ENCODE results near the gene OPCML.

OPCML gene

GRCh38 chr11:132822276-132822675, 710.0 kb downstream of the OPCML start:
- no peak for DNase-seq

- DNase-seq: no peak
Observed at GRCh38 chr11:132821499-132821898, 710.8 kb downstream of the OPCML start.

- no peak for DNase-seq
Observed at GRCh38 chr11:132821014-132821413, 711.3 kb downstream of the OPCML start.

- no peak for DNase-seq
Observed at GRCh38 chr11:132818951-132819350, 713.4 kb downstream of the OPCML start.

GRCh38 chr11:132817387-132817786, 714.9 kb downstream of the OPCML start:
- no peak for DNase-seq

GRCh38 chr11:132814410-132814809, 717.9 kb downstream of the OPCML start:
- no peak for DNase-seq

- DNase-seq: no peak
Observed at GRCh38 chr11:132811649-132812048, 720.7 kb downstream of the OPCML start.

- no peak for DNase-seq
Observed at GRCh38 chr11:132809070-132809469, 723.2 kb downstream of the OPCML start.

- no peak for DNase-seq
Observed at GRCh38 chr11:132804258-132804657, 728.0 kb downstream of the OPCML start.

- DNase-seq: no peak
Observed at GRCh38 chr11:132803436-132803835, 728.9 kb downstream of the OPCML start.

GRCh38 chr11:132802947-132803346, 729.4 kb downstream of the OPCML start:
- no peak for DNase-seq

- no peak for DNase-seq
Observed at GRCh38 chr11:132793831-132794230, 738.5 kb downstream of the OPCML start.

GRCh38 chr11:132792341-132793140, 739.8 kb downstream of the OPCML start:
- no peak for DNase-seq

- no peak for DNase-seq
Observed at GRCh38 chr11:132790971-132791370, 741.3 kb downstream of the OPCML start.

- DNase-seq: no peak
Observed at GRCh38 chr11:132790466-132790865, 741.8 kb downstream of the OPCML start.

GRCh38 chr11:132788816-132789325, 743.4 kb downstream of the OPCML start:
- DNase-seq: no peak

- no peak for DNase-seq
Observed at GRCh38 chr11:132785878-132786277, 746.4 kb downstream of the OPCML start.

GRCh38 chr11:132784441-132784840, 747.9 kb downstream of the OPCML start:
- no peak for DNase-seq

GRCh38 chr11:132782102-132782501, 750.2 kb downstream of the OPCML start:
- DNase-seq: no peak

- DNase-seq: no peak
Observed at GRCh38 chr11:132780046-132780445, 752.3 kb downstream of the OPCML start.

GRCh38 chr11:132779497-132779896, 752.8 kb downstream of the OPCML start:
- no peak for DNase-seq

- no peak for DNase-seq
Observed at GRCh38 chr11:132777067-132777975, 755.0 kb downstream of the OPCML start.

- no peak for DNase-seq
Observed at GRCh38 chr11:132773751-132774150, 758.5 kb downstream of the OPCML start.
